ENCODE data around the gene C3orf80. TPM values are rescaled to one million over a fixed set of nuclear protein-coding genes. Genes with fewer than 3 reads are reported as not detected.

The C3orf80 gene
- total and polyA plus RNA-seq, 10 of the 15 experiments (the other 5 are each of a cell fraction or from before 2014, with no cell fraction given) = 0.02 to 0.04 TPM; not detected in 8

GRCh38 chr3:160257606-160258005 is 32.4 kb downstream of the C3orf80 start:
- no peaks in the 10 kb centered on the region for H3K36me3 ChIP-seq (ENCODE audit: control insufficient read depth in 2 of 2, insufficient read depth in 2 of 2, low read length in 1 of 2)
- H3K4me2 ChIP-seq (ENCODE audit: control insufficient read depth, insufficient read depth) = no peak overlapping the region
- TF ChIP-seq SKIL (IDR thresholded peaks at IDR 0.05; ENCODE audit: low read depth, poor library complexity, severe bottlenecking) (no peak), YBX1 (IDR thresholded peaks at IDR 0.05) (no peak), PAX5 (IDR thresholded peaks at IDR 0.05; ENCODE audit: borderline replicate concordance, low read depth, low read length) (no peak), HSF1 (IDR thresholded peaks at IDR 0.05; ENCODE audit: low read depth, low read length) (no peak)
- intact Hi-C loops (cut with micrococcal nuclease; ENCODE audit: unreplicated experiment) (no loop called here), in situ Hi-C loops (cut with MboI) (no loop called here)
- H2AFZ ChIP-seq (ENCODE audit: control insufficient read depth, low read depth, low read length) = no peak overlapping the region
- no peaks in the 10 kb centered on the region for H3K79me2 ChIP-seq (ENCODE audit: control insufficient read depth, insufficient read depth, low read length)
- H3K27ac ChIP-seq (ENCODE audit: control insufficient read depth, insufficient read depth) = no peak overlapping the region
- H3K9me3 ChIP-seq (replicated peaks; ENCODE audit: control insufficient read depth, insufficient read depth, low read length) = no peaks in the 10 kb centered on the region
- FAIRE-seq = no peak
- WGBS (ENCODE audit: insufficient coverage, insufficient replicate concordance, low lambda C conversion rate, missing lambda C conversion rate) = 100% methylated on average over 2 of the region's 2 CpGs
- no peaks in the 10 kb centered on the region for H4K20me1 ChIP-seq (ENCODE audit: control insufficient read depth, insufficient read depth)
- no peak overlapping the region for H3K4me3 ChIP-seq
- ATAC-seq = no peak
- DNase-seq (ENCODE audit: low read depth, low spot score) = no peak
- no TSS peak for BruUV-seq (replicated peaks)
- ChIA-PET POLR2A (no interaction called here), SMC1A (ENCODE audit: uncharacterized antibody, unreplicated experiment) (no interaction called here), RAD21 (ENCODE audit: unreplicated experiment) (no interaction called here), CTCF (interaction anchor here (0.7 kb wide), 1 partner anchor 35 kb away, joined by 3 read pairs; no protein-coding TSS in a partner anchor)
- no peaks in the 10 kb centered on the region for H3K4me1 ChIP-seq (ENCODE audit: control insufficient read depth, insufficient read depth, low read length)
- H3K9ac ChIP-seq (ENCODE audit: control insufficient read depth, insufficient read depth, low read length) = no peak overlapping the region
- H3K27me3 ChIP-seq (replicated peaks in 1 of 2; ENCODE audit: control insufficient read depth in 2 of 2, insufficient read depth in 2 of 2, low read length in 1 of 2) = no peaks in the 10 kb centered on the region

Measured in GM12878 (cell line).